ENCODE measurements around the gene MAGOH.

- no peak for TF ChIP-seq MAX (IDR thresholded peaks at IDR 0.05)
- TF ChIP-seq CTCF (IDR thresholded peaks at IDR 0.05; ENCODE audit: low read depth, low read length, missing input control) = no peak
- TF ChIP-seq YY1 (IDR thresholded peaks at IDR 0.05) = no peak
- no peak for TF ChIP-seq TAF1 (conservative IDR thresholded peaks at IDR 0.05)
- TF ChIP-seq JUND (IDR thresholded peaks at IDR 0.05) = no peak
- no peak for TF ChIP-seq REST (IDR thresholded peaks at IDR 0.05)
Measured at GRCh38 chr1:53182716-53183094, 55.6 kb downstream of the MAGOH start.
